Natural killer cell treated with Interleukin-12 subunit alpha and Interleukin-12 subunit beta and Interleukin-15 and Interleukin-18, amount 100 ng/mL, for 72 hours (primary cell): ENCODE results near the gene JPH2. TPM values are rescaled to one million over a fixed set of nuclear protein-coding genes. Genes with fewer than 3 reads are reported as not detected.

Experiments
- ATAC-seq, 2 donors: fragments of 150-1000 bp; cut with Tn5 transposase in 1 of 2; sonication (Bioruptor Pico), chemical (Tn5 transposase) in 1 of 2; 2 replicates each; pipeline ENCODE4 v1.10.0; 2021
- DNase-seq: peaks from one replicate; pipeline ENCODE4 v3.0.0; 2022; ENCODE audit warnings: low spot score
- H3K27ac Mint-ChIP-seq, 2 donors: 1 replicate in 1 of 2; 2 replicates in 1 of 2; pipeline ENCODE4 v1.8.0; 2022; ENCODE audit warnings: mixed read lengths in 2 of 2, mild to moderate bottlenecking in 1 of 2, moderate library complexity in 1 of 2
- H3K27me3 Mint-ChIP-seq, 2 donors: 1 replicate in 1 of 2; 2 replicates in 1 of 2; pipeline ENCODE4 v1.8.0; 2022; ENCODE audit warnings: mixed read lengths in 2 of 2
- H3K36me3 Mint-ChIP-seq: one replicate; pipeline ENCODE4 v1.8.0; 2022; ENCODE audit warnings: mixed read lengths
- H3K4me1 Mint-ChIP-seq, 2 donors: 1 replicate in 1 of 2; 2 replicates in 1 of 2; pipeline ENCODE4 v1.8.0; 2022; ENCODE audit warnings: low read depth in 2 of 2, mixed read lengths in 2 of 2, mild to moderate bottlenecking in 1 of 2
- H3K4me3 Mint-ChIP-seq: one replicate; pipeline ENCODE4 v1.8.0; 2022; ENCODE audit warnings: mixed read lengths
- H3K9me3 Mint-ChIP-seq: 2 replicates; pipeline ENCODE4 v1.8.0; 2022; ENCODE audit warnings: mixed read lengths
- total RNA-seq, 2 donors: library from RNA; stranded (reverse); gene quantifications; one replicate each; pipeline ENCODE4 v1.2.3, GENCODE V29; 2022

Gene JPH2
- total RNA-seq, 2 donors from 2014 or later, result 1.0 to 2.0 TPM

- no peak overlapping the region for H3K27ac Mint-ChIP-seq
- DNase-seq, result no peak
- peaks cover 33 to 42% of the 10 kb centered on the region in 2 donors for H3K27me3 Mint-ChIP-seq
- no peaks in the 10 kb centered on the region for H3K36me3 Mint-ChIP-seq
- no peaks in the 10 kb centered on the region for H3K9me3 Mint-ChIP-seq
- no peak overlapping the region for H3K4me3 Mint-ChIP-seq
- no peaks in the 10 kb centered on the region for H3K4me1 Mint-ChIP-seq
- ATAC-seq, result no peak
Observed at GRCh38 chr20:44173116-44173515, 13.9 kb downstream of the JPH2 start.

GRCh38 chr20:44172572-44172950 lies 14.4 kb downstream of the JPH2 start:
- no peaks in the 10 kb centered on the region for H3K36me3 Mint-ChIP-seq
- DNase-seq (no peak), ATAC-seq (no peak)
- H3K27ac Mint-ChIP-seq, result no peak overlapping the region
- no peaks in the 10 kb centered on the region for H3K4me1 Mint-ChIP-seq
- peaks cover 35 to 47% of the 10 kb centered on the region in 2 donors for H3K27me3 Mint-ChIP-seq
- no peak overlapping the region for H3K4me3 Mint-ChIP-seq
- no peaks in the 10 kb centered on the region for H3K9me3 Mint-ChIP-seq

GRCh38 chr20:44171775-44172571 lies 15.0 kb downstream of the JPH2 start:
- Mint-ChIP-seq H3K4me3 (no peak overlapping the region), H3K27ac (no peak overlapping the region), H3K4me1 (no peaks in the 10 kb centered on the region), H3K36me3 (no peaks in the 10 kb centered on the region), H3K27me3 (peaks cover 39 to 53% of the 10 kb centered on the region in 2 donors), H3K9me3 (no peaks in the 10 kb centered on the region)
- no peak for DNase-seq
- no peak for ATAC-seq

DNA sequence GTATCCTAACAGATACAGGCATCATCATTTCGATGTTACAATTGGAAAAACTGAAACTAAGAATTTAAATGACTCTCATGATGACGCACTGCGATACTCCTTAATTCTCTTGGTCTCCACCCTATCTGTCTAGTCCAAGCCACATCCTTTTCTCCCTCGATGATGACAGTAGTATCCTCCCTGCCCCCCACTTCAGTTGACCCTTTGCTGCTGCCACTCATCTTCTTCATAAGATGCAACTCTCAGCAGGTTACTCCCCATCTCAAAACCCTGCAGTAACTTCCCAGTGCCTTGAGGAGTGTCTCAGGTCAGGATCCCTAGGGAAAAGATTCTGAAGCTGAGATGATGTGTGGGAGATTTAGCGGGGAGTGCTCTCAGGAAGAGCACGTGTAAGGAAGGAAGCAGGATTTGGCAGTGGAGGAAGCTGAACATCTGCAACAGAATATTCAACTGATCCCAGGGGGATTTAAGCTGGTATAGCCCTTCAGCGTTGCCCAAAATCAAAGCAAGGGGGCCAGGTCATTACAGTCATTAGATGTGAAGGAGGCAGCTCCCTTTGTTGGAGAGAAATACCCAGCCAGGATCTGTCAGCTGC lies 16.1 kb downstream of the JPH2 start:
- H3K27ac Mint-ChIP-seq, result no peak overlapping the region
- ATAC-seq (no peak), DNase-seq (no peak)
- H3K9me3 Mint-ChIP-seq, result no peaks in the 10 kb centered on the region
- peaks cover 43 to 57% of the 10 kb centered on the region in 2 donors for H3K27me3 Mint-ChIP-seq
- H3K4me1 Mint-ChIP-seq, result no peaks in the 10 kb centered on the region
- H3K4me3 Mint-ChIP-seq, result no peak overlapping the region
- H3K36me3 Mint-ChIP-seq, result no peaks in the 10 kb centered on the region

DNA sequence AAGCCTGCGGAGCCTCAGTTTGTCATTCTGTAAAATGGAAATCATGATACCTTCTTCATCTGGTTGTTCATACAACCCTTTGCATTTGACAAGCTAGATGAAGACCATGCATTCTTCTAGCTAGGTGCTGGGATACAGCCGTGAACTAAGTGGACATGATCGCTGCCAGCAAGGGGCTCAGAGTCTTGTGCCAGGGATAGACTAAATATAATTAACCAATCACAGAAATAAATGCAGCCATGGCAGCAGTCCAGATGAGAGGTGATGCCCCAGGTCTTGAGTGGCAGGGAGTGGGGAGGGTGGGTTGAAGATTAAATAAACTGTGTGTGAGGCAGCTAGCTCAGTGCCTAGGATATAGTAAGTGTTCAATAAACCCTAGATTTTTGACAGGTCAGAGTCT lies 19.3 kb downstream of the JPH2 start:
- Mint-ChIP-seq H3K4me1 (no peaks in the 10 kb centered on the region), H3K9me3 (no peaks in the 10 kb centered on the region), H3K27me3 (peaks cover 54 to 74% of the 10 kb centered on the region in 2 donors), H3K36me3 (no peaks in the 10 kb centered on the region), H3K4me3 (no peak overlapping the region), H3K27ac (no peak overlapping the region)
- DNase-seq (no peak), ATAC-seq (no peak)

DNA sequence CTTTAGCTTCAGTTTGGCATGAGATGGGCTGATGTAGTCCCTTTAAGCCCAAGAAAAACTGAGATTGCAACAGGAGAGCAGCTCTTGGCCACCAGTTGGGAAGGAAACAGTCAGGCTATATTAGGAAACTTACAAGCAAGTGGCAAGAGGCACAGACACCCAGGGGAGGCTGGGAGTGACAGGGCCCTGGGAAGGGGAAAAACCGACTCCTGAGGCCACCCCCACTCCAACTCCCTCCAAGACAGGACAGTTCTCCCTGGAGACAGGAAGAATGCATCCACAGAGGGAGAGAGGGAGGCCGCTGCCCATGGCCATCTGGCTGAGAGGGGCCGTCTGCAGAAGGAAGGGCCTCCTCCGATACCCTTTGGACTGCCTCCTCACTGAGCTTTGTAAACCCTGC lies 20.5 kb downstream of the JPH2 start:
- no peak for ATAC-seq
- Mint-ChIP-seq H3K4me3 (no peak overlapping the region), H3K36me3 (no peaks in the 10 kb centered on the region), H3K4me1 (no peaks in the 10 kb centered on the region), H3K27me3 (peaks cover 57 to 78% of the 10 kb centered on the region in 2 donors), H3K9me3 (no peaks in the 10 kb centered on the region), H3K27ac (no peak overlapping the region)
- DNase-seq, result no peak

GRCh38 chr20:44166008-44166407 lies 21.0 kb downstream of the JPH2 start:
- no peaks in the 10 kb centered on the region for H3K36me3 Mint-ChIP-seq
- H3K27me3 Mint-ChIP-seq, result peaks cover 56 to 73% of the 10 kb centered on the region in 2 donors
- H3K9me3 Mint-ChIP-seq, result no peaks in the 10 kb centered on the region
- DNase-seq (no peak), ATAC-seq (no peak)
- H3K4me1 Mint-ChIP-seq, result no peaks in the 10 kb centered on the region
- no peak overlapping the region for H3K27ac Mint-ChIP-seq
- no peak overlapping the region for H3K4me3 Mint-ChIP-seq

DNA sequence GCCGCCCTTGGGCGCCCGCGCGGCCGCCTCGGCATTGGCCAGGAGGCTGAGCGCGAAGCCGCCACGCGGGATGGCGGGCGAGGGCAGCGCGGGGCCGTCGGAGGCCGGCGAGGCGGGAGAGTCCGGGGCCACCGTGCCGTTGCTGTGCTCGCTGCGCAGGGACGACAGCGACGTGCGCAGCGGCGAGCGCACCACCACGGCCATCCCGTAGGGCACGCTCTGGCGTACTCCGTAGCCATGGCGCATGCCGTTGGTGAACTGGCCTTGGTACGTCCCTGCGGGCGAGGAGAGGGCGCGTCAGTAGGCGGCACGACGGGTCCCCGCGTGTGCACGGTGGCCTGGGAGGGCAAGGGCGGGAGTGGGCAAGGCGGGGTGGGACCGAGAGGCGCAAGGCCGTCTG lies 26.9 kb downstream of the JPH2 start:
- H3K4me3 Mint-ChIP-seq, result no peak overlapping the region
- H3K4me1 Mint-ChIP-seq, result no peaks in the 10 kb centered on the region
- H3K27me3 Mint-ChIP-seq, result peaks cover 47 to 61% of the 10 kb centered on the region in 2 donors
- no peak for ATAC-seq
- H3K36me3 Mint-ChIP-seq, result no peaks in the 10 kb centered on the region
- no peak for DNase-seq
- H3K27ac Mint-ChIP-seq, result no peak overlapping the region
- H3K9me3 Mint-ChIP-seq, result no peaks in the 10 kb centered on the region

GRCh38 chr20:44159711-44160110 lies 27.3 kb downstream of the JPH2 start:
- Mint-ChIP-seq H3K36me3 (no peaks in the 10 kb centered on the region), H3K4me3 (no peak overlapping the region), H3K4me1 (no peaks in the 10 kb centered on the region), H3K27me3 (peaks cover 47 to 61% of the 10 kb centered on the region in 2 donors), H3K27ac (no peak overlapping the region), H3K9me3 (no peaks in the 10 kb centered on the region)
- ATAC-seq (no peak), DNase-seq (no peak)

- no peak overlapping the region for H3K27ac Mint-ChIP-seq
- peaks cover 42 to 55% of the 10 kb centered on the region in 2 donors for H3K27me3 Mint-ChIP-seq
- no peaks in the 10 kb centered on the region for H3K9me3 Mint-ChIP-seq
- no peak for ATAC-seq
- H3K4me1 Mint-ChIP-seq, result no peaks in the 10 kb centered on the region
- no peaks in the 10 kb centered on the region for H3K36me3 Mint-ChIP-seq
- no peak overlapping the region for H3K4me3 Mint-ChIP-seq
- no peak for DNase-seq
Observed at GRCh38 chr20:44159125-44159524, 27.9 kb downstream of the JPH2 start.

DNA sequence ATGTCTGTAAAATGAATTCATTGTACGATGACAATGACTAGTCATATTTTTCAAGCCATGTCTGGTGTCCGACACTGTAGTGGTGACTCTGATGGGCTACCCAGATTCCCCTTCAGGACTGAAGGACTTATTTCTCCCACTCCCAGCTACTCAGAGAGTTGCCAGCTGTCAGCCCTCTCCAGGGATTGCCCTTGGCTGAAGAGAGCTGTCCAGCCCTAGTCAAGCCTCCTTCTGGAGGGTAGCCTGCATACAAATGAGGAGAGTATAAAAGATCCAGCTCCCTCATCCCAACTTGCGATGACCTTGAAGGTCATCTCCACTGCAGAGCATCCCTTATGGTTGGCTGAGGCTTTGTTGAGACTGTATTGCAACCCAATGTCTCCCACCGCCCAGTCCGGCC lies 29.9 kb downstream of the JPH2 start:
- no peaks in the 10 kb centered on the region for H3K36me3 Mint-ChIP-seq
- no peak for DNase-seq

DNA sequence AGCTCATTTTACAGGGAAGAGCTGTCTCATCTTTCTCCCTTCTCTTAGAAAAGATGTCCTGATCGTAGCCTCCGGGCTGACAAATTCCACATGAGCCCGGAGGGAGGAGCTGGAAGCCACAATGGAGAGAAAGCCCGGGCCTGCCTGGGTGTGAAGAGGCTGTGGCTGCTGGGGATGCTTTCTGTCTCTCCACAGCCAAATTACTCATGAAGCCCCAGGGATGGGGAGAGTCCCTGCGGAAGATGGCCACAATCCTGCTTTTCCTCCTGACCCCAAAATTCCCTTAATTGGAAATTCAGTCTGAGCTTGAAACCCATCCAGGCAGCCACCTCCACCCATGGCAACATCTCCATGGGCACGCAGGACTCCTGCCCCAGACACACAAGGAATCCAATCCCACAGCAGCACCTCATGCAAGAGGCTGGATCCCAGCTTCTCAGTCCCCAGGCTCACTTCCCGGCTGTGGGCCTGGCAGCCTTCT lies 32.4 kb downstream of the JPH2 start:
- Mint-ChIP-seq H3K27me3 (peaks cover 24 to 39% of the 10 kb centered on the region in 2 donors), H3K9me3 (no peaks in the 10 kb centered on the region), H3K4me3 (no peak overlapping the region), H3K27ac (no peak overlapping the region), H3K4me1 (no peaks in the 10 kb centered on the region), H3K36me3 (no peaks in the 10 kb centered on the region)
- no peak for ATAC-seq
- no peak for DNase-seq

More for the DNA sequence above, 29.9 kb downstream of the JPH2 start:
- Mint-ChIP-seq H3K9me3 (no peaks in the 10 kb centered on the region), H3K27ac (no peak overlapping the region), H3K27me3 (peaks cover 27 to 35% of the 10 kb centered on the region in 2 donors), H3K4me3 (no peak overlapping the region), H3K4me1 (no peaks in the 10 kb centered on the region)
- ATAC-seq, result peak in 1 of 2 donors; percentile 25

GRCh38 chr20:44153636-44154043 lies 33.3 kb downstream of the JPH2 start:
- Mint-ChIP-seq H3K27me3 (peaks cover 18 to 31% of the 10 kb centered on the region in 2 donors), H3K9me3 (no peaks in the 10 kb centered on the region), H3K4me3 (no peak overlapping the region), H3K36me3 (no peaks in the 10 kb centered on the region), H3K27ac (no peak overlapping the region), H3K4me1 (no peaks in the 10 kb centered on the region)
- DNase-seq (no peak), ATAC-seq (no peak)

- ATAC-seq, result no peak
- no peak overlapping the region for H3K27ac Mint-ChIP-seq
- H3K36me3 Mint-ChIP-seq, result no peaks in the 10 kb centered on the region
- H3K4me3 Mint-ChIP-seq, result no peak overlapping the region
- no peak for DNase-seq
- H3K9me3 Mint-ChIP-seq, result no peaks in the 10 kb centered on the region
- H3K4me1 Mint-ChIP-seq, result no peaks in the 10 kb centered on the region
- peaks cover 9 to 14% of the 10 kb centered on the region in 2 donors for H3K27me3 Mint-ChIP-seq
Observed at GRCh38 chr20:44151621-44152416, 35.2 kb downstream of the JPH2 start.
